HG03095 (cell line): ENCODE results near the gene RFK.

ENCODE experiments used
- ATAC-seq: cut with Tn5 transposase; IDR thresholded peaks from one replicate; pipeline ENCODE4 v1.9.1; 2021; ENCODE audit warnings: moderate library complexity; ENCODE audit not compliant: unreplicated experiment

Gene RFK

GRCh38 chr9:76336027-76336426 is 58.2 kb downstream of the RFK start:
- no peak for ATAC-seq
